GM12878 (cell line): ENCODE measurements around the gene OR1J4. TPM values are rescaled to one million over a fixed set of nuclear protein-coding genes. Genes with fewer than 3 reads are reported as not detected.

Experiments used
- ATAC-seq: fragments of 200-7000 bp; cut with Tn5 transposase; 3 replicates; pipeline ENCODE4 v1.9.1; 2020; ENCODE audit warnings: mild to moderate bottlenecking, moderate library complexity
- BruUV-seq: library from RNA; stranded (reverse); fragments of 400-500 nt; replicated peaks from 2 replicates; lab custom pipeline; 2021; lab: Mats Ljungman, UMichigan
- CTCF ChIA-PET: fragments of 300-600 bp; sonication (Branson Sonifier 250); formaldehyde crosslinking; extraction: SDS; loops from one replicate; lab custom pipeline; 2021; ENCODE audit warnings: inconsistent platforms; lab: Yijun Ruan, JAX
- POLR2A ChIA-PET: fragments of 350-600 bp; formaldehyde crosslinking; extraction: SDS; loops from one replicate; lab custom pipeline; 2021; ENCODE audit warnings: inconsistent platforms; lab: Charles Lee
- RAD21 ChIA-PET: fragments of 300-600 bp; sonication (Branson Sonifier 250); formaldehyde crosslinking; loops from one replicate; lab custom pipeline; 2023; ENCODE audit warnings: antibody characterized with exemption; ENCODE audit not compliant: unreplicated experiment; lab: Charles Lee
- SMC1A ChIA-PET: fragments of 300-600 bp; sonication (Branson Sonifier 250); formaldehyde crosslinking; loops from one replicate; lab custom pipeline; 2023; ENCODE audit not compliant: unreplicated experiment, uncharacterized antibody; lab: Charles Lee
- DNase-seq: peaks from one replicate; pipeline ENCODE4 v3.0.0-alpha.2; 2011; ENCODE audit warnings: low read depth, low spot score
- FAIRE-seq: peaks from 3 replicates; lab custom pipeline; 2011; peaks lifted over from hg19 to GRCh38; lab: Jason Lieb, UNC
- H2AFZ ChIP-seq: 2 replicates; pipeline ENCODE4 v1.6.0; 2011; ENCODE audit warnings: low read depth, low read length, control low read depth; ENCODE audit not compliant: control insufficient read depth
- H3K27ac ChIP-seq: 2 replicates; pipeline ENCODE4 v1.5.1; 2011; ENCODE audit warnings: control low read depth; ENCODE audit not compliant: control insufficient read depth, insufficient read depth
- H3K27me3 ChIP-seq, 2 experiments: replicated peaks in 1 of 2; 2 replicates each; pipeline versions ENCODE4 v1.6.0 to v1.6.1; 2011; ENCODE audit warnings: low read length in 1 of 2; ENCODE audit not compliant: control insufficient read depth in 2 of 2, insufficient read depth in 2 of 2
- H3K36me3 ChIP-seq, 2 experiments: 2 replicates each; pipeline ENCODE4 v1.5.1; 2011; ENCODE audit warnings: low read length in 1 of 2; ENCODE audit not compliant: control insufficient read depth in 2 of 2, insufficient read depth in 2 of 2
- H3K4me1 ChIP-seq: 2 replicates; pipeline ENCODE4 v1.6.1; 2011; ENCODE audit warnings: mild to moderate bottlenecking, low read length, moderate library complexity, mixed read lengths; ENCODE audit not compliant: control insufficient read depth, insufficient read depth
- H3K4me2 ChIP-seq: 2 replicates; pipeline ENCODE4 v1.6.0; 2011; ENCODE audit warnings: control low read depth; ENCODE audit not compliant: control insufficient read depth, insufficient read depth
- H3K4me3 ChIP-seq: fragments of 200-600 bp; sonication (generic); 2 replicates; pipeline ENCODE4 v1.5.1; 2016
- H3K79me2 ChIP-seq: 2 replicates; pipeline ENCODE4 v1.6.0; 2011; ENCODE audit warnings: low read length; ENCODE audit not compliant: control insufficient read depth, insufficient read depth
- H3K9ac ChIP-seq: 2 replicates; pipeline ENCODE4 v1.8.0; 2011; ENCODE audit warnings: low read length, control low read depth, mixed read lengths; ENCODE audit not compliant: control insufficient read depth, insufficient read depth
- H3K9me3 ChIP-seq: replicated peaks from 3 replicates; pipeline ENCODE4 v1.5.1; 2011; ENCODE audit warnings: mild to moderate bottlenecking, low read length; ENCODE audit not compliant: control insufficient read depth, insufficient read depth
- H4K20me1 ChIP-seq: 2 replicates; pipeline ENCODE4 v1.6.0; 2011; ENCODE audit not compliant: control insufficient read depth, insufficient read depth
- BHLHE40 ChIP-seq, 2 experiments: fragments of 450-650 bp in 1 of 2; IDR thresholded peaks; 2 replicates each; pipeline ENCODE4 v1.6.1; 2011 to 2017; ENCODE audit warnings: low read depth in 2 of 2, borderline replicate concordance in 1 of 2, improper control_type of control experiment in 1 of 2, low read length in 1 of 2, mild to moderate bottlenecking in 1 of 2
- CHD1 ChIP-seq: IDR thresholded peaks from 2 replicates; pipeline ENCODE4 v1.6.1; 2012; ENCODE audit warnings: low read depth, low read length, improper control_type of control experiment
- GABPA ChIP-seq: IDR thresholded peaks from 2 replicates; pipeline ENCODE4 v1.6.1; 2014; ENCODE audit warnings: antibody characterized with exemption, low read depth, mild to moderate bottlenecking, inconsistent platforms
- HCFC1 ChIP-seq: fragments of 150-350 bp; IDR thresholded peaks from 2 replicates; pipeline ENCODE4 v1.6.1; 2014; ENCODE audit warnings: low read length
- JUNB ChIP-seq: IDR thresholded peaks from 2 replicates; pipeline ENCODE4 v1.6.1; 2016; ENCODE audit warnings: antibody characterized with exemption, mild to moderate bottlenecking
- RCOR1 ChIP-seq: conservative IDR thresholded peaks from 2 replicates; pipeline ENCODE4 v1.6.1; 2012; ENCODE audit warnings: low read depth, low read length, improper control_type of control experiment
- ZNF687 ChIP-seq: fragments of 450-650 bp; IDR thresholded peaks from 2 replicates; pipeline ENCODE4 v1.6.1; 2017; ENCODE audit warnings: mild to moderate bottlenecking, moderate library complexity
- WGBS: methylation state at CpG from one replicate; pipeline ENCODE4 v1.1.6; 2016; ENCODE audit warnings: low lambda C conversion rate; ENCODE audit not compliant: insufficient replicate concordance, insufficient coverage; ENCODE audit errors: missing lambda C conversion rate; 5-methylcytosine and 5-hydroxymethylcytosine counted together
- in situ Hi-C: fragments of 300-500 bp; cut with MboI; formaldehyde crosslinking; loops from 9 replicates; pipeline ENCODE4 v1.14.3; 2018; ENCODE audit warnings: mixed read lengths
- intact Hi-C: fragments of 100-400 bp; cut with micrococcal nuclease; formaldehyde crosslinking; loops from one replicate; pipeline ENCODE4 v1.14.2; 2022; ENCODE audit not compliant: unreplicated experiment
- polyA plus RNA-seq, 11 experiments: library from polyadenylated mRNA; depleted of rRNA in 4 of 11; unstranded in 6 of 11; stranded (reverse) in 5 of 11; fragments of >200 nt; fragmentation: Nextera tagmentation in 4 of 11; fragmentation: Illumina TruSeq in 1 of 11; extraction: Ambion mirVana in 4 of 11; extraction: Trizol in 1 of 11; gene quantifications; 1 replicate in 1 of 11; 2 replicates in 10 of 11; pipeline versions ENCODE4 v1.2.1 to v1.2.3, GENCODE V29; 2011 to 2016; ENCODE audit warnings: inconsistent platforms in 2 of 11, missing spikeins in 2 of 11, low read depth in 1 of 11
- total RNA-seq, 4 experiments: library from RNA; depleted of rRNA in 3 of 4; stranded (reverse); fragments of >200 nt in 3 of 4; fragmentation: Illumina TruSeq in 1 of 4; extraction: Trizol in 1 of 4; gene quantifications; 2 replicates each; pipeline versions ENCODE4 v1.2.1 to v1.2.3, GENCODE V29; 2013 to 2021

OR1J4 gene
- total and polyA plus RNA-seq, 10 of the 15 experiments (the other 5 are each of a cell fraction or from before 2014, with no cell fraction given), result 0.12 TPM; not detected in 9

GRCh38 chr9:122567901-122568300, 49.0 kb downstream of the OR1J4 start:
- Histone ChIP-seq H3K9ac (no peak overlapping the region), H3K4me1 (no peaks in the 10 kb centered on the region), H4K20me1 (no peaks in the 10 kb centered on the region), H3K36me3 (no peaks in the 10 kb centered on the region), H3K4me2 (no peak overlapping the region), H3K4me3 (no peak overlapping the region), H3K79me2 (no peaks in the 10 kb centered on the region), H3K9me3 (no peaks in the 10 kb centered on the region), H3K27me3 (no peaks in the 10 kb centered on the region)
- POLR2A ChIA-PET, result no interaction called here
- no TSS peak for BruUV-seq
- intact Hi-C loops, result no loop called here
- 46% methylated on average over 4 of the region's 4 CpGs for WGBS
- CTCF ChIA-PET, result no interaction called here
- ATAC-seq, result no peak
- FAIRE-seq, result no peak
- DNase-seq, result no peak
- TF ChIP-seq ZNF687 (no peak), CHD1 (no peak), RCOR1 (no peak), BHLHE40 (IDR thresholded peaks at IDR 0.05; ENCODE audit: borderline replicate concordance in 1 of 2, low read depth in 2 of 2, low read length in 1 of 2) (no peak), HCFC1 (no peak), GABPA (no peak), JUNB (no peak)
- TF ChIP-seq, all 136 proteins: peak for 0
- SMC1A ChIA-PET, result no interaction called here
- Histone ChIP-seq H2AFZ (no peak overlapping the region), H3K27ac (no peak overlapping the region)
- RAD21 ChIA-PET, result no interaction called here
- in situ Hi-C loops, result no loop called here

Other genes with a start within 250 kb of the OR1J4 start
Only the 7 nearest of the 12 such genes appear.
- not detected in 2 replicates for gene OR1J1, start 41.2 kb upstream of the OR1J4 start, total RNA-seq (2014; rRNA removed)
- gene OR1J1, start 41.2 kb upstream of the OR1J4 start, total RNA-seq (2014; rRNA removed; fragmentation: Illumina TruSeq; extraction: Trizol), result not detected in 2 replicates
- not detected in 2 replicates for gene OR1J1, start 41.2 kb upstream of the OR1J4 start, total RNA-seq (2021)
- gene OR1J1, start 41.2 kb upstream of the OR1J4 start, polyA plus RNA-seq (2011; rRNA removed), result 0.07 TPM in 1 of 2 replicates, not detected in the other
- gene OR1J1, start 41.2 kb upstream of the OR1J4 start, polyA plus RNA-seq (2014; fragmentation: Illumina TruSeq; extraction: Trizol), result not detected in 2 replicates
- not detected for gene OR1J1, start 41.2 kb upstream of the OR1J4 start, polyA plus RNA-seq (2014; fragmentation: Nextera tagmentation; extraction: Ambion mirVana)
- gene OR1J1, start 41.2 kb upstream of the OR1J4 start, polyA plus RNA-seq (2014; rRNA removed), result not detected in 2 replicates
- gene OR1J1, start 41.2 kb upstream of the OR1J4 start, polyA plus RNA-seq (2016; fragmentation: Nextera tagmentation; extraction: Ambion mirVana), result not detected
- gene OR1J2, start 8.3 kb upstream of the OR1J4 start, total RNA-seq (2014; rRNA removed), result not detected in 2 replicates
- gene OR1J2, start 8.3 kb upstream of the OR1J4 start, total RNA-seq (2014; rRNA removed; fragmentation: Illumina TruSeq; extraction: Trizol), result not detected in 2 replicates
- not detected in 2 replicates for gene OR1J2, start 8.3 kb upstream of the OR1J4 start, total RNA-seq (2021)
- 0.07 and 0.16 TPM in 2 replicates for gene OR1J2, start 8.3 kb upstream of the OR1J4 start, polyA plus RNA-seq (2011; rRNA removed)
- not detected in 2 replicates for gene OR1J2, start 8.3 kb upstream of the OR1J4 start, polyA plus RNA-seq (2014; fragmentation: Illumina TruSeq; extraction: Trizol)
- not detected for gene OR1J2, start 8.3 kb upstream of the OR1J4 start, polyA plus RNA-seq (2014; fragmentation: Nextera tagmentation; extraction: Ambion mirVana)
- not detected in 2 replicates for gene OR1J2, start 8.3 kb upstream of the OR1J4 start, polyA plus RNA-seq (2014; rRNA removed)
- not detected for gene OR1J2, start 8.3 kb upstream of the OR1J4 start, polyA plus RNA-seq (2016; fragmentation: Nextera tagmentation; extraction: Ambion mirVana)
- not detected in 2 replicates for gene OR1N1, start 8.2 kb downstream of the OR1J4 start, total RNA-seq (2014; rRNA removed)
- gene OR1N1, start 8.2 kb downstream of the OR1J4 start, total RNA-seq (2014; rRNA removed; fragmentation: Illumina TruSeq; extraction: Trizol), result not detected in 2 replicates
- not detected in 2 replicates for gene OR1N1, start 8.2 kb downstream of the OR1J4 start, total RNA-seq (2021)
- not detected in 2 replicates for gene OR1N1, start 8.2 kb downstream of the OR1J4 start, polyA plus RNA-seq (2011; rRNA removed)
- not detected in 2 replicates for gene OR1N1, start 8.2 kb downstream of the OR1J4 start, polyA plus RNA-seq (2014; fragmentation: Illumina TruSeq; extraction: Trizol)
- not detected for gene OR1N1, start 8.2 kb downstream of the OR1J4 start, polyA plus RNA-seq (2014; fragmentation: Nextera tagmentation; extraction: Ambion mirVana)
- gene OR1N1, start 8.2 kb downstream of the OR1J4 start, polyA plus RNA-seq (2014; rRNA removed), result not detected in 2 replicates
- gene OR1N1, start 8.2 kb downstream of the OR1J4 start, polyA plus RNA-seq (2016; fragmentation: Nextera tagmentation; extraction: Ambion mirVana), result not detected
- 0.11 TPM in 1 of 2 replicates, not detected in the other for gene OR1N2, start 34.0 kb downstream of the OR1J4 start, total RNA-seq (2014; rRNA removed)
- not detected in 2 replicates for gene OR1N2, start 34.0 kb downstream of the OR1J4 start, total RNA-seq (2014; rRNA removed; fragmentation: Illumina TruSeq; extraction: Trizol)
- not detected in 2 replicates for gene OR1N2, start 34.0 kb downstream of the OR1J4 start, total RNA-seq (2021)
- 0.08 TPM in 1 of 2 replicates, not detected in the other for gene OR1N2, start 34.0 kb downstream of the OR1J4 start, polyA plus RNA-seq (2011; rRNA removed)
- not detected in 2 replicates for gene OR1N2, start 34.0 kb downstream of the OR1J4 start, polyA plus RNA-seq (2014; fragmentation: Illumina TruSeq; extraction: Trizol)
- gene OR1N2, start 34.0 kb downstream of the OR1J4 start, polyA plus RNA-seq (2014; fragmentation: Nextera tagmentation; extraction: Ambion mirVana), result not detected
- not detected in 2 replicates for gene OR1N2, start 34.0 kb downstream of the OR1J4 start, polyA plus RNA-seq (2014; rRNA removed)
- not detected for gene OR1N2, start 34.0 kb downstream of the OR1J4 start, polyA plus RNA-seq (2016; fragmentation: Nextera tagmentation; extraction: Ambion mirVana)
- gene OR1L8, start 64.2 kb downstream of the OR1J4 start, total RNA-seq (2014; rRNA removed), result not detected in 2 replicates
- not detected in 2 replicates for gene OR1L8, start 64.2 kb downstream of the OR1J4 start, total RNA-seq (2014; rRNA removed; fragmentation: Illumina TruSeq; extraction: Trizol)
- gene OR1L8, start 64.2 kb downstream of the OR1J4 start, total RNA-seq (2021), result not detected in 2 replicates
- not detected in 2 replicates for gene OR1L8, start 64.2 kb downstream of the OR1J4 start, polyA plus RNA-seq (2011; rRNA removed)
- gene OR1L8, start 64.2 kb downstream of the OR1J4 start, polyA plus RNA-seq (2014; fragmentation: Illumina TruSeq; extraction: Trizol), result not detected in 2 replicates
- gene OR1L8, start 64.2 kb downstream of the OR1J4 start, polyA plus RNA-seq (2014; fragmentation: Nextera tagmentation; extraction: Ambion mirVana), result not detected
- not detected in 2 replicates for gene OR1L8, start 64.2 kb downstream of the OR1J4 start, polyA plus RNA-seq (2014; rRNA removed)
- not detected for gene OR1L8, start 64.2 kb downstream of the OR1J4 start, polyA plus RNA-seq (2016; fragmentation: Nextera tagmentation; extraction: Ambion mirVana)
- not detected in 2 replicates for gene OR1Q1, start 95.6 kb downstream of the OR1J4 start, total RNA-seq (2014; rRNA removed)
- gene OR1Q1, start 95.6 kb downstream of the OR1J4 start, total RNA-seq (2014; rRNA removed; fragmentation: Illumina TruSeq; extraction: Trizol), result not detected in 2 replicates
- gene OR1Q1, start 95.6 kb downstream of the OR1J4 start, total RNA-seq (2021), result not detected in 2 replicates
- 0.29 TPM in 1 of 2 replicates, not detected in the other for gene OR1Q1, start 95.6 kb downstream of the OR1J4 start, polyA plus RNA-seq (2011; rRNA removed)
- not detected in 2 replicates for gene OR1Q1, start 95.6 kb downstream of the OR1J4 start, polyA plus RNA-seq (2014; fragmentation: Illumina TruSeq; extraction: Trizol)
- gene OR1Q1, start 95.6 kb downstream of the OR1J4 start, polyA plus RNA-seq (2014; fragmentation: Nextera tagmentation; extraction: Ambion mirVana), result not detected
- gene OR1Q1, start 95.6 kb downstream of the OR1J4 start, polyA plus RNA-seq (2014; rRNA removed), result not detected in 2 replicates
- gene OR1Q1, start 95.6 kb downstream of the OR1J4 start, polyA plus RNA-seq (2016; fragmentation: Nextera tagmentation; extraction: Ambion mirVana), result not detected
- gene OR1B1, start 138.5 kb downstream of the OR1J4 start, total RNA-seq (2014; rRNA removed), result not detected in 2 replicates
- not detected in 2 replicates for gene OR1B1, start 138.5 kb downstream of the OR1J4 start, total RNA-seq (2014; rRNA removed; fragmentation: Illumina TruSeq; extraction: Trizol)
- not detected in 2 replicates for gene OR1B1, start 138.5 kb downstream of the OR1J4 start, total RNA-seq (2021)
- gene OR1B1, start 138.5 kb downstream of the OR1J4 start, polyA plus RNA-seq (2011; rRNA removed), result not detected in 2 replicates
- gene OR1B1, start 138.5 kb downstream of the OR1J4 start, polyA plus RNA-seq (2014; fragmentation: Illumina TruSeq; extraction: Trizol), result not detected in 2 replicates
- not detected for gene OR1B1, start 138.5 kb downstream of the OR1J4 start, polyA plus RNA-seq (2014; fragmentation: Nextera tagmentation; extraction: Ambion mirVana)
- gene OR1B1, start 138.5 kb downstream of the OR1J4 start, polyA plus RNA-seq (2014; rRNA removed), result not detected in 2 replicates
- not detected for gene OR1B1, start 138.5 kb downstream of the OR1J4 start, polyA plus RNA-seq (2016; fragmentation: Nextera tagmentation; extraction: Ambion mirVana)